GM19372 (cell line): ENCODE results near the gene OPCML.

ENCODE experiments used
- ATAC-seq: cut with Tn5 transposase; IDR thresholded peaks from one replicate; pipeline ENCODE4 v1.9.1; 2021; ENCODE audit warnings: mild to moderate bottlenecking, low read depth, moderate library complexity; ENCODE audit not compliant: unreplicated experiment

OPCML gene

DNA sequence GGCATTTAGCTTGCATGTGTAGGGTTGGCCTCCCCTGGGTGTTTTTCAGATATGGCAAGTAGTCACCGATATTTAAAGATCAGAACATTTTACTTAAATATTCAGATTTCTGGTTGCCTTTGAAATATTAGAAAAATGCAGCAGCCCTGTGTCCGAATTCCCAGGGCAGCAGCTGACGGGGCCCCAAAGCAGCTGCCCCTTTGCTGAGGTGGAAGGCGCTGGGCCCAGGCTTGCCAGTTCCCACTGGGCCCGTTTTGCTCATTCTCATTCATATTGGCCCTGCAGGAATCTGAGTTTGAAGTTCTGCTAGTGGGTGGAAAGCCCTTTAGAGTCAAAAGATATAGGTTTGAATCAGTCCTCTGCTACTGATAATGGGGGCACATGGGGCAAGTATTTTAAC lies 692.1 kb downstream of the OPCML start:
- no peak for ATAC-seq

DNA sequence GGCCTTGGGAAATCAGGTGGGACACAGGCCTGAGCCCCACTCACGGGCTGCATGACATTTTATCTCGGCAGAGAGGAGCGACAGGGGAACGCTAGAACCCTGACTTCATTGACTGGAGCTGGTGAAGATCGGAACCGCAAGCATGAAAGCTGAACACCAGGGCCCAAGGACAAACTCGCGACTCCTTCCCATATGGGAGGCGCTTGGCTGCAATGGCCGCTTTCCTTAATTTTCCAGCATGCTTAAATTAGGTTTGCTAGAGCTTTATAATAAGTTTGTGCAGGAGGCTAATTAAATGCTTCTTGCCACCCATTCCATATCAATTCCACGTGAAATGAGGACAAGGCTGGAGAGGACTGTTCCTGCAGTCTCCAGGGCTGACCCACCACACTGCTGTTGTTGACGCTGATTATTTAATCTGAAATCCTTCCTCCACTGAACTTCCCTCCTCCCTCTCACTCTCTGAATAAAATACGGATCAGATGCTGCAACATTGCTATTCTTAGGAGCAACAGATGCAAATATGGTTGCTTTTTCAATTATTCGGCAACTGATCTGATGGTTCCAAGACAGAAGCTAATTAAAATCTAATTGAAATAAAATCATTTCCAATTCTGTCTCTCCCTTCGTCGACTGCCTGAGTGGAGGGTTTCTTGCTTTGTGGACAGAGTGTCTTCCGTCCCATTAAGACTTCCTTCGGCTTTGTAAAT lies 692.9 kb downstream of the OPCML start:
- no peak for ATAC-seq

DNA sequence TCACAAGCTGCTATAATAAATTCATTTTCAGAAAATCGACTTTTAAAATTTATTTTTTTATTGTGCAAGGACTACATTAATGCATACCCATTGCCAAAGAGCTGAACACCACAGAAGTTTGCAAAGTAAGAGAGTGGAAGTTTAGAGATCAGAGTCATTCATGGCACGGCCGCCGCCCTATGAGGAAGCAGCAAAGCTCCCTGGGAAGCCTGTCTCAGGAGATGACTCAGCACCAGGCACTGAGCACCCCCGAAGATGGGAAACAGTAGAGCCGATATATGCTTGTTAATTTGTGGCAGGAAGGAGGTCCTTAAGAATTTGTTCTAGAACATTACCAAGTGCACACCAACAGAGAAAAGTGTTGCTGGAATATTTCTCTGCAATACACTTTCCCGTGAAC lies 693.7 kb downstream of the OPCML start:
- no peak for ATAC-seq

DNA sequence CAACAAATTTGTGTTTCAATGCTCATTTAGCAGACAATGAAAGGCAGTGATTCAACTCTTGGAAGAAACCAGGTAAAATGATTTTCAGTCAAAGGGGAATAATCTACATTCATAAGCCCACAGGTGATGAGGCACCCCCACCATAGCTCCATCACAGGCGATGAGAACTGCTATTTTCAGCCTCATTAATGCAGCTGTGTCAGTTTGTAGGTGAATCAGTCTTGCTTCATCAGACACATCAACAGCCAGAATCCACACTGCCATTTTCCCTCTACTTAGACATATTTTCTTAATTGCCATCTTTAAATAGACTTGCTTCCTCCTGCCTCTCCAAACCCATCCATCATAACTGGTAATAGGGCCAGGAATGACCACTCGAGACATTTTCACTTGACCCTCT lies 701.0 kb downstream of the OPCML start:
- no peak for ATAC-seq

DNA sequence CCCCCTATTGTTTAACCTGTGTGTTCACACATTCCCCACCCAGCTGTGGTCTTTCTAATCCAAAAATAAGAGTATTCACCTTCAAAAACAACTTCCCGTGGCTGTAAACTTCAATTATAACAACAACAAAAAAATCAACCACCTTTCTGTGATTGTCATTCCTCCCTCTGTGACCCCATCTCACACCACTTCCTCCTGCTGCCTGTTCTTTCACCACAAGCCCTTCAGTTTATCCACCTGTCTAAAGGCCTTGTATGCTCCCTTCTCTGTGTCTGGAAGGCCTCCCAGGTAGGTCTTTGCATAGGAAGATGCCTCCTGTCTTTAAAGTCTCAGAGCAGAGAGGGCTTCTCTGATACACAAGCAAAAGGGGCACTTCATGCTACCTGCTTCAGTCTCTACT lies 707.7 kb downstream of the OPCML start:
- ATAC-seq = no peak

DNA sequence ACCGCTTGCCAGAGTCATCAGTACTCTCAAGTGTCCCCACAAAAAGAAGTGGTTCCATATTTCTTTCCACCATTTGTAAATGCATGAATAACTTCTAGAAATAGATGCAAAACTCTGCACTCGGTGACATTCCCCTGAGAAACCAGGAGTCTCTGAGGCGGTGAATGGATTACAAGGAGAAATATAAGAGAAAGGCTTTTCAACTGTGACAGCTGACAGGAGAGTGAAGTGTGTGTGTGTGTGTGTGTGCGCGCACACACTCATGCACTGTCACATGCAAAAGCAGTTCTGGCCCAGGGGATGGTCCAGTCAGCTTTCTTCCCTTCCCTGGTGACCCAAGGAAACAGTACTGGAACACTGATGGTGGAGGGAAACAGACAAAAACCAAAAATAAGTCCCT lies 710.0 kb downstream of the OPCML start:
- ATAC-seq = no peak

DNA sequence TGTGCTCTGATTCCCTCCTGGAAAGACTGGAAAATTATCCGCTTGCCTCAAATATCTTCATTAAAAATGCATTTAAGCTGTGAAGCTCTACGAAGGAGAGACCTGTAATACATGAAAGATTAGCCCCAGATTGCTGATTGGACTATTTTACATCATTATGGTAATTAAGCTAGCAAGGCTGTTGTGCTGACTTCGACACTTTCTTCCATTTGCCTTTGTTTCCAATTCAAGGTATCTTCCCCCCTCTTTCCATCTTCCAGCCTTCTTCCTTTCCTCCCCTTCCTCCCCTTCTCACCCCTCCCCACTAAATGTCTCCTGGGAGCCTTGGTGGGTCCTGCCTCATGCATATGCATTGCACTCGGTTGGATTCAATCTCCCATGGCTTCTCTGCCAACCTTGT lies 710.8 kb downstream of the OPCML start:
- no peak for ATAC-seq

DNA sequence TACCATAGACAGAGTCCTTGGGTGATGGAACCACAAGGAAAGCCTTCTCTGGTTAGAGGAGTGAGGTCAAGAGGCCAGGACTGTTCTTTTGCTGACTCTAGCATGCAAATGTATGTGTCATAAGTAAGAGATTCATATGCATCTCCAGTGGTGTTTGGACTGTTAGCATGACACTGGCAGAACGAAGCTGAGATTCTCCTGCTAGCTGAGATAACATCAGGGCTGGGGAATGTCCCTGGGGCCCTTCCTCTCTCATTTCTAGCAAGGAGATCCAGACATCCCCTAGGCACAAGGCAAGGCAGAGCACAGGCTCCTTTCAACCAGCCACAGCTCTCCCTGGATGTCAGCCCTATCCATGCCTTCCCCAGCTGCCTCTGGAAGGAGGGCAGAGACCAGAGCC lies 711.3 kb downstream of the OPCML start:
- ATAC-seq = no peak

DNA sequence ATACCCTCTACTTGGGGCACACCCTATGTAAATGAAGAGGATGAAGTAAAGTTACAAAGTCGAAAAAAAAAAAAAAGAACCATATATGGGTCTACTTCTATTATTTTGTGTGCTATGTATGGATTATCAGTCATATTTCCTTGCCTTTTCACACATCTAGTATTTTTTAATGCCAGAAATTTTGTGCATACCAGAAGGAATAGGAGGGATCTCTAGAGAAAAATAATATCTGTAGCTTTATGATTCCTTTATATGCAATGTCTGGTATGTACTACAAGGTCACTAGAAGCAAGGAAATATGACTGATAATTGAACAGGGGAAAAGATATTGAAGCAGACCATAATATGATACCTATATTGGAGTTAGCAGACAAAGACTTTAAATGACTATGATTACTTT lies 713.4 kb downstream of the OPCML start:
- no peak for ATAC-seq

DNA sequence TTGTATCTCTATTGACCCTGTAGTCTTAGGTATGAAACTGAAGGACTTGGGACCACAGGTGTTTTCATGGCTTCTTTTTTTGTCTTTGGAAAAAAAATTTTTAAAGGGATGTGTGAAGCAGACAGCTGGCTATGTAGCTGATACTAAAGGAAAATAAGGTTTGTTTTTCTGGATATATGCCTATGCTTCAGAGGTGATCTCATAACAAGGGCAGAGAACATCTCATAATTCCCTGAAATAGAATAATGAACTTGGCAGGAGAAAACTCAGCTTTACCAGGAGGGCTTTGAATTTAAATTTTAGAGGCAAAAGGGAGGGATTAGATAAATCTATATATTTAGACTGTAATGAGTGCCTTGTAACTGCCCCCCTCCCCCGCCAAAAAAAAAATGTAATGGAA lies 714.9 kb downstream of the OPCML start:
- no peak for ATAC-seq

DNA sequence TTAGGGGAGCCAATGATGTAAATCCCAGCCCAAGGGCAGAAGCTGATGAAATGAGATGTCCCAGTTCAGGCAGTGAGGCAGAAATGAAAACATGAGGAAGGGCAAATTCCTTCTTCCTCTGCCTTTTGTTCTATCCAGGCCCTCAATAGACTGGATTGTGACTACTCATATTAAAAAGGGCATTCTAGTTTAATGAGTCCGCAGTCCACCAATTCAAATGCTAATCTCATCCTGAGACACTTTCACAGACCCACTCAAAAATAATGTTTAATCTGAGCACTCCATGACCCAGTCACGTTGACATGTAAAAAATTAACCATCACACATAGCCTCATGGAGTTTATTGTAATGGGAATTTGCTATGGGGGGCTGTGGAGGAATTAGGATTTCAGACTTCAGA lies 717.9 kb downstream of the OPCML start:
- no peak for ATAC-seq

DNA sequence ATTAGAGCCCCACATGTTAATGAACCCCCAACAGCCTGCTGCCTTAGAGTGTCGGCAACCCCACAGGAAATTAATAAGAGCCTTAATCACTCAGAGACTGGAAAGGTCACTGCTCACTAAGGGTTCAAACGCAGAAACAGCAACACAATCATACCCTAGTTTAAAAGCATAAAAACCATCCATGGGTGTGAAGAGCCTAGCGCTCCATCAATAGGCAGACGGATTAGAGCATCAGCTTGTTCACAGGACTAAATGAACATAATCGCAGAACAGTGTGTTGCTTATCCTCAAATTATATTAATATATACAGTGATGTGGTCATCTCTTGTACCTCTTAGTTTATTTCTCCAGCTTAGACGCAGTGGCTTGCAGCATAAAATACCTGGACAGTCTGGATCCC lies 720.7 kb downstream of the OPCML start:
- ATAC-seq = no peak

DNA sequence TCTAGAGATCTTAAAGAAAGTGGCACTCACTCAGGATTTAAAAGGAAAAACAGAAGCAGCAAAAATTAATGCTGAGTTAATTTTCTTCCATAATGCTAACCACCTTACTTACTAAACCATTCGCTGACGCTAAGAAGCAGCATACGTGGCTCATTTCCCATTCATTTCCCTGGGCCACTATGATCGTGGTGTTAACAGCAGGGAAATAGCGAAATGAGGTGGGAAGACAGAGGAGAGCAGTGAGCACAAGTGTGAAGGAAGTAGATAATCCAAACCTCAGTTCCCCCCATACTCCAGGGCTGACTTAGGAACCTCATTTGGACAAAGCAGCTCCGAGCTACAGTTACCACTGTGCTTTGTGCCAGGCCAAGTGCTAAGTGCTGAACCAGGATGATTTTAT lies 723.2 kb downstream of the OPCML start:
- no peak for ATAC-seq

DNA sequence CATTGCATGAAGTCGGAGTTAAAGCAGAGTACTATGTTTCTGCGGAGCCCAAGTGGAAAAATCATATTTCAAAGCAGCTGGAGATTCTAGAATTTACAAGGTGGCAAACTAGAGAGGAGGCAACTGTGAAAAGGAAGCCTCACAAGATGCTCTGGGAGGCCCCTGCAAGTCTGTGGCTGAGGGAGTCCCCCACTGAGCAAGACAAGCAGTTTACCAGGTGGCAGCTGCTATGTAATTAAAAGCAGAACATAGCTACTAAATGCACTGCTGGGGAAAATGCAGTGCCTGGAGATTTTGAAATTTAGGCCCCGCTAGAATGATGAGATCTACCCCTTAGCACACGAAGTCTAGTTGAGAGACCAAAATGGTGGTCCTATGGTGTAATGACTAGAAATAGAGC lies 728.0 kb downstream of the OPCML start:
- ATAC-seq = no peak

DNA sequence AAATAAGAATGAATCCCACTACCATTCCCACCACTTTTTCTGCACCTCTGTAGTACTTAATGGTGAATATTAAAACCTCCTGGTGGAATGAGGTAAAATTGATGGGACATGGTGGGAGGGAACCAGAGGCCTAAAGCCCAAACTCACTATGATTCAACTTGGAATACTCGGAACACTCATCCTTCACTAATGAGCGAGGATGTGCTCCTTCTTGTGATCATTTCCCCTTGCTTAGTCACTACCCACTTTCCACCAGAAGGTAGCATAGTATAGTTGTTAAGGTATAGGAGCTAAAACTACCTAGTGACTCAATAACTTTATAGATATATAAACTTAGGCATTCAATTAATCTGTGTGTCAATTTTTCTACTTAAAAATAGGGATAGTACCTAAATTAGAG lies 728.9 kb downstream of the OPCML start:
- ATAC-seq = no peak

DNA sequence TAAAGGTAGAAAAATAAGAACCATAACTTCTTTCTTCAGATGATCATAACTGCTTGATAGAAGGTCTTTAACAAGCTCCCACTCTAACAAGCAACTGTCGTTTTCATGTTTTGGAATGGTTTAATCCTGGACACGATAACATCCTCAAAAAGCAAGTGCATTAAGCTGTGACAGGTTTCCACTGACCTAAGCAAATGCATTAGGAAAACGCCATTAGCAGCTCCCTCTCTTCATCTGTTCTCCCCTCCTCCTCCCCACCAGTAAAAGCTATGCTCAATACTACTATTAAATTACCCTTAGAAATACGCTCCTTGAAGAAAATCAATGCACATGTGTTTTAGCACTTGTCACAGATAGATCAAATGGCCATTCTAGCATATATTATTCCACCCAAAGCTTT lies 729.4 kb downstream of the OPCML start:
- ATAC-seq = no peak

DNA sequence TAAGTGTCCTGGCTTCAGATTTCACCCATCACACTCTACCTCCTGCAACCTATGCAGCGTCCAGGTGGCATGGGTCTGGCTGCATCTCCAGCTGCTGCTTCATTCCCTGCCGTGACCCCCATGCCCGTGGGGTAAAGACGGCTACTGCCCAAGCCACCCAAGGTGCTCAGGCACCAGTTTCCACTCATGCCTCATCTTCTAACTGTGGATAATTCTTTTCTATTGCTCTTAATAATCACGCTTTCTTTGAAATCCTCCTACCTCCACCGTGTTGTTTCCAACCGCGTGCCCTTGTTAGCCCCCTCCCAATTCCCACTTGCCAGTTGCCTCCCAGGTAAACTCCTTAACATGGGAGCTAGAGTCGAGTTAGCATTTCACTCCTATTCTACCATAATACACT lies 738.5 kb downstream of the OPCML start:
- no peak for ATAC-seq

DNA sequence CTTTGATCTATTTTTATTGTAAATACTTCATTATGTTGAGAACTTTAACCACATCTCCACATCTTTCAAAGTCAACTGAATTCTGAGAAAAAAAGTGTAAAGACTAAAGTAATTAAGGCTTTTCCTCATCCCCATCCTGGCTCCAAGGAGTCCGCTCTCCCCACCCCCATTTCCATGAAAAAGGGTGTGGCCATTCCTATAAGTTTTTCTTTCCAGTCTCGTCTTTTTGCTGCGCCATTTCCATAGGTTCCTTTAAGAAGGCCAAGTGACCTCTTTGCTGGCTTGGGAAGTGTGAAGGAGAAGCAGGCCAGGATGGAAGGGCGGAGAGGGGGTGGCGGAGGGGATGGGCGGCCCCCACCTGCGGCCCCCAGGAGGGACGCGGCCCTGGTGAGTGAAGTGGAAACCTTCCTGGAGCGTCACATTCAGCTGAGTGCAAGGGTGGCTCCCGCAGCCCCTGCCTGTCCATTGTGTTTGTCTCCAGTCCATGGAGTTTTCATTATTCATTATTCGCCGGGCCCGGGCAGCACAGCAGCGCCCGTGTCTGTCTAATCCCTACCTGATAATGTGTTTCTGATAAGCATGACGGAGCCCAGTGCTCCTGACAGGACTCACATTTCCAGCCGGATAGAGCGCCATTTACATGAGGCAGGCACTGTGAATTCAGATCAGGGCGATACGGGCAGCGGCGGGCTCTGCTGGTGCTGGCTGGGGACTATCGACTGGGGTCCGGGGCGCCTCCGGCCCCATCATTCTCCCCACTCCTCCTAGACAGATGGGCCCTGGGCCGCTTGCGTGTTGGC lies 739.8 kb downstream of the OPCML start:
- no peak for ATAC-seq

DNA sequence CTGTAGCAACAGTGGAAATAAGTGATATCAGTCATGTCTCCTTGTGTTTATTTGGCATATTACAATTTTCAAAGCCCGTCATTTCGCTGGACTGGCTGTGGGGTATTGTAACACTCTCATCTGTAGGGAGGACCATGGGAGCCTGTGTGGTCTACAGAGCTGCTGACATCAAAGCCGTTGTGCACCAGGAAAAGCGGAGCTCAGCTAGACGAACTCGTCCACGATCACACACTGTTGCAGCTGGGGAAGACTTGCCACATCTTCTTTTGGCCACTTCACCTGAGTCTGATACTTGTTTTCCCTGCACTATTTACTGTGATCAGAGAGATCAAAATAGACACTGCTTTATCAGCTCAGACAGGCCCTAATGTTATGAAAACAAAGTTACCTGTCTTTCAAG lies 741.3 kb downstream of the OPCML start:
- no peak for ATAC-seq

DNA sequence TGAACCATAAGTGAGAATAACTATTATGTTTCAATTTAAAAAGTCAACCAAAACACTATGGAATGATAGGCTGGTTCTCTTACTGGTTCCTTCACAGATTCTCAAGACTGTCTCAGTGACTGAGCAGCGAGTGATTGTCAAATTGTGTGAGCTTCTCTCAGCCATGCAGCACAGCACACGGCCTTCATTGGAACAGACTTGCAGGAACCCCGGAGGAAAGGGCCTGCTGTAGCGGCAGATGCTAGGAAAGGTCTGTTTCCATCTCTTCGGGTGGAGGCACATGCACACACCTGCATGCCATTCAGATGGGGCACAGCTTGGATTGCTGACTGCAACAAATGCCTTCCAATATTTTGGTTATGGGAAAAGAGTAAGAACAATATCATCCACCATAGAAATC lies 741.8 kb downstream of the OPCML start:
- no peak for ATAC-seq

DNA sequence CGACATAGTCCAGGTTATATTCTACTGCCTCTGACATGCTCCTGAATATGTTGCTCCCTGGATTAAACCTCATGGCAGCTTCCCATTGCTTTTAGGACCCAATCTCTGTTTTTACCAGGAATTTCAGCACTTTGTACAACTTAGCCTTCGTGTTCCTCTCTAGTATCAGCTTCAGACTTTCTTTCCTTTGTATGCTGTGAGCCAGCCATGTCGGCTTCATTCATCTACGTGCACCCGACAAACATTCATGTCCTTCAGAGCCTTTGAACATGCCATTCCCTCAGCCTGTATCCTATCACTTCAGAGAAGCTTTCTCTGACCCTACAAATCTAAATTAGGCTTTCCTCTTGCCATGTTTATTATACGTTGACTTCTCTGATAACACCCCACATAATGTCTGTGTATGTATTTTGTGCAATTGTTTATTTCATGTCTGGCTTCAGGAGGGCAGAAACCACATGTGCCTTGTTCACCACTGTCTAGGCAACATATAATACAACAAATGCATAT lies 743.4 kb downstream of the OPCML start:
- ATAC-seq = no peak

DNA sequence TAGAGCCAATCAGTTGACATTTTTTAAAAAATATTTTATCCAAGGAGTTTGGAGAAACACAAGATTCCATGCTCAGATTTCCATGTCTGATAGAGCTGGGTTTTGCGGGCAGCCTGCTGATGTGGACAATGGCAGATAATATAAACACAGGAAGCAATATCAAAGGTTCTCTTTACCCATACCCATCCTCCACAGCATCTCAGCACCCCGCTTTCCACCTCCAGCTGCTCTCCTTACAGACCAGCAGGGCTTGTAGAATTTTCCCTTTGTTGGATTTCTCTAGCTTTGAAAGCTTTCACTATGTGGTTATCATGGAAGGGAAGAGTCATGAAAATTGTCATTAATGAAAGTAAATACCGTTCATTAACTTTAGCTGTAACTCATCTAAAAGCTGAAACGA lies 746.4 kb downstream of the OPCML start:
- ATAC-seq = no peak
